NB4 (cell line): ENCODE data around the gene DLX2.

ENCODE experiments used
- MYC ChIP-seq: IDR thresholded peaks from 2 replicates; pipeline ENCODE4 v1.6.1; 2011; ENCODE audit warnings: low read depth, low read length
- POLR2A ChIP-seq: IDR thresholded peaks from 2 replicates; pipeline ENCODE4 v1.6.1; 2011; ENCODE audit warnings: mild to moderate bottlenecking; ENCODE audit not compliant: insufficient read length; ENCODE audit errors: extremely low read depth
- TF ChIP-seq, protein P1 (sequence below): IDR thresholded peaks from one replicate; pipeline ENCODE4 v1.5.1; 2012; ENCODE audit warnings: low read depth, low read length
- TF ChIP-seq, protein P2 (sequence below): IDR thresholded peaks from 2 replicates; pipeline ENCODE4 v1.6.1; 2011; ENCODE audit warnings: low read depth, low read length

DNA sequence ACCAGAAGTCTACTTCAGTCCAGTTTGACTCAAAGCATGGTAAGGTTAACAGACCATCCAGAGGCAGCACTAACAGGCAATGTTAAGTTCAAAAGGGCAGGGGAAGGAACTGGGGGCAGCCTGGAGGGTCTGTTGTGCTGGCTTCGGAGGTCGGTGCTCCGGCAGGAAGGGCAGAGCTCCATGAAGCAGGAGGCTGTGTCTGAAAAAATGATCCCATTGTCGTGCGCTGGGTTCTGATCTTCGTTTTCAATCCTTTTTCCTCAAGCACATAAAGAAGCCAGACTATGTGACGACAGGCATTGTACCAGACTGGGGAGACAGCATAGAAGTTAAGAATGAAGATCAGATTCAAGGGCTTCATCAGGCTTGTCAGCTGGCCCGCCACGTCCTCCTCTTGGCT is 39.3 kb downstream of the DLX2 start:
- TF ChIP-seq, protein P1, sequence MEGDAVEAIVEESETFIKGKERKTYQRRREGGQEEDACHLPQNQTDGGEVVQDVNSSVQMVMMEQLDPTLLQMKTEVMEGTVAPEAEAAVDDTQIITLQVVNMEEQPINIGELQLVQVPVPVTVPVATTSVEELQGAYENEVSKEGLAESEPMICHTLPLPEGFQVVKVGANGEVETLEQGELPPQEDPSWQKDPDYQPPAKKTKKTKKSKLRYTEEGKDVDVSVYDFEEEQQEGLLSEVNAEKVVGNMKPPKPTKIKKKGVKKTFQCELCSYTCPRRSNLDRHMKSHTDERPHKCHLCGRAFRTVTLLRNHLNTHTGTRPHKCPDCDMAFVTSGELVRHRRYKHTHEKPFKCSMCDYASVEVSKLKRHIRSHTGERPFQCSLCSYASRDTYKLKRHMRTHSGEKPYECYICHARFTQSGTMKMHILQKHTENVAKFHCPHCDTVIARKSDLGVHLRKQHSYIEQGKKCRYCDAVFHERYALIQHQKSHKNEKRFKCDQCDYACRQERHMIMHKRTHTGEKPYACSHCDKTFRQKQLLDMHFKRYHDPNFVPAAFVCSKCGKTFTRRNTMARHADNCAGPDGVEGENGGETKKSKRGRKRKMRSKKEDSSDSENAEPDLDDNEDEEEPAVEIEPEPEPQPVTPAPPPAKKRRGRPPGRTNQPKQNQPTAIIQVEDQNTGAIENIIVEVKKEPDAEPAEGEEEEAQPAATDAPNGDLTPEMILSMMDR, result no peak
- TF ChIP-seq POLR2A (no peak), MYC (no peak)
- TF ChIP-seq, protein P2, sequence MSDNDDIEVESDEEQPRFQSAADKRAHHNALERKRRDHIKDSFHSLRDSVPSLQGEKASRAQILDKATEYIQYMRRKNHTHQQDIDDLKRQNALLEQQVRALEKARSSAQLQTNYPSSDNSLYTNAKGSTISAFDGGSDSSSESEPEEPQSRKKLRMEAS, result no peak
